ENCODE measurements around the gene TMEM156.

Gene TMEM156

DNA sequence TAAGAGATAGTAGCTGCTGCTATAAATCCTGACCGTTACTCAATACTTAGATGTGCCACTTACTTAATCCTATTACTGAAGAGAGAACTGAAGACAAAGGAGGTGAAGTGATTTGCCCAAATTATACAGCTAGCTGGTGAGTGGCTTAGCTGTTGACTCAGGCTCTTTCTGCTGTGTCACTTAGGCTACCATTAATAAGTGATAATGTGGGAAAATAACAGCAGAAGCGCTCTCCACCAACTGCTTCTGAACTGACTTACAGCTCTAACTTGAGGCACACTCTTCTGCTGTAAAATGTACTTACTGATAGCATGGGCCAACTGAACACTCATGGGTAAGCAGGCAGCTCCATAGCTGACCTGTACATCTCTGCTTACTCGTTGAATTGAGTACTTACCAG, 22.3 kb upstream of the TMEM156 start:
- Histone ChIP-seq H3K36me3 (ENCODE audit: insufficient read depth, low read length) (no peaks in the 10 kb centered on the region), H3K9me3 (replicated peaks; ENCODE audit: low read length) (no peaks in the 10 kb centered on the region), H3K4me2 (ENCODE audit: low read length) (no peak overlapping the region)

DNA sequence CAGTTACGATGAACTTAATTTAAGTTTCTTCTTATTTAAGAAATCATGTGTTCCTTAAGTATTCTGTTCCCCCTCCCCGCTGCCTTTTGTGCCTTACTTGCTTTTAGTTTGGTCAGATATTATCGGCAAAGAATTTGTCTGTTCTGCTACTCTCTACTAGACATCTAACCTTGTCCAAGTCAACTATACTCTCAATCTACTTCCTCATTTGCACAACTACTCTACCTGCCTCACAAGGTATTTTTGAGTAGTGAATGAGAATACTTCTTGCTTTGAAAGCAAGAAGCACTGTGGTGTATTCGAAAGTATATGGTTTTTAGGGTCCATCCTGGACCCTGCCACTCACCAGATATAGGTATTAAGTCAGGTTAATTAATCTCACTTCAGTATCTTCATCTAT, 21.8 kb upstream of the TMEM156 start:
- H3K4me1 ChIP-seq (ENCODE audit: control insufficient read depth, insufficient read depth, low read length): no peaks in the 10 kb centered on the region
- no peak overlapping the region for H3K4me3 ChIP-seq (ENCODE audit: low read length)
- H3K9me3 ChIP-seq (replicated peaks; ENCODE audit: low read length): no peaks in the 10 kb centered on the region
- no peak overlapping the region for H3K4me2 ChIP-seq (ENCODE audit: low read length)
- no peaks in the 10 kb centered on the region for H3K36me3 ChIP-seq (ENCODE audit: insufficient read depth, low read length)
- no peak overlapping the region for H3K9ac ChIP-seq (ENCODE audit: low read depth, low read length)
- no peaks in the 10 kb centered on the region for H3K27me3 ChIP-seq (ENCODE audit: control insufficient read depth, insufficient read depth, low read length)

More for the DNA sequence above, 22.3 kb upstream of the TMEM156 start:
- no peak overlapping the region for H3K4me3 ChIP-seq (ENCODE audit: low read length)
- no peaks in the 10 kb centered on the region for H3K4me1 ChIP-seq (ENCODE audit: control insufficient read depth, insufficient read depth, low read length)
- H3K27me3 ChIP-seq (ENCODE audit: control insufficient read depth, insufficient read depth, low read length): no peaks in the 10 kb centered on the region
- H3K9ac ChIP-seq (ENCODE audit: low read depth, low read length): no peak overlapping the region

DNA sequence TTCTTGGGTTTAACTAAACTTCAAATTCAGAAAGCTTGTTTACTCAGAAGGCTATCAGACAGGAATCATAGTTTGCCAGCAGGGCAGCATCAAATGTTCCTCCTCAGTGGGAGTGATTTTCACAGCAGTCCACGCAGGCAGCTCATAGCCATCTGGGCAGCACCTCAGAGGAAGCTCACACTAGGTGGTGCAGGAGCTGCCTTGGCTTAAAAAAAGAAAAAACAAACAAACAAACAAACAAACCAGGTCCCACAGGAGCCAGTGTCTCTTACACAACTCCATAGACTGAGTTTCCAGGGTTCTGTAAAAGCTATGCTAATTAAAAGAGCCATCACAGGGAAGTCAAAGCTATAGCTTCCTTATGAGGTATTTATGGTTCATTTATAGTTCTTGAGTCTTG, 19.3 kb upstream of the TMEM156 start:
- H3K4me1 ChIP-seq (ENCODE audit: control insufficient read depth, insufficient read depth, low read length): peaks cover 12% of the 10 kb centered on the region
- H3K9ac ChIP-seq (ENCODE audit: low read depth, low read length): no peak overlapping the region
- H3K4me3 ChIP-seq (ENCODE audit: low read length): no peak overlapping the region
- no peak overlapping the region for H3K4me2 ChIP-seq (ENCODE audit: low read length)
- no peaks in the 10 kb centered on the region for H3K36me3 ChIP-seq (ENCODE audit: insufficient read depth, low read length)
- H3K27me3 ChIP-seq (ENCODE audit: control insufficient read depth, insufficient read depth, low read length): no peaks in the 10 kb centered on the region
- H3K9me3 ChIP-seq (replicated peaks; ENCODE audit: low read length): no peaks in the 10 kb centered on the region

DNA sequence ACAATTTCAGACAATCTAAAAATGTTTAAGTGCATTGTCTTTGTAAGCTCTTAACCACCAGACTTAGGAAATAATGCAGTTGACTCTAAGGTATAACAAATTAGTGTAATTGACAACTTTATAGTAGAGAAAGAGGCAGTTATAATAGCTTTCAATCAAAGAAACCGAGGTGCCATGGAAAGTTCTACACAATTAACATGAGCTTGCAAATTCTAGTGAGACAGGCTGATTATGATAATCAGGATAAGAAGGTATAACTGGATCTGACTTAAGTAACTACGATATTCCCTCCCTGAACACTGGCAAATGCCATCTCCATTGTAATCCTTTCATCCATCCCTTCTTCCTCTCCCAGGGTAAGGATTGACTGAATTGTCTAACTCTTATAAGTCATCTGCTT, 18.4 kb upstream of the TMEM156 start:
- Histone ChIP-seq H3K4me1 (ENCODE audit: control insufficient read depth, insufficient read depth, low read length) (peaks cover 19% of the 10 kb centered on the region), H3K36me3 (ENCODE audit: insufficient read depth, low read length) (no peaks in the 10 kb centered on the region)

DNA sequence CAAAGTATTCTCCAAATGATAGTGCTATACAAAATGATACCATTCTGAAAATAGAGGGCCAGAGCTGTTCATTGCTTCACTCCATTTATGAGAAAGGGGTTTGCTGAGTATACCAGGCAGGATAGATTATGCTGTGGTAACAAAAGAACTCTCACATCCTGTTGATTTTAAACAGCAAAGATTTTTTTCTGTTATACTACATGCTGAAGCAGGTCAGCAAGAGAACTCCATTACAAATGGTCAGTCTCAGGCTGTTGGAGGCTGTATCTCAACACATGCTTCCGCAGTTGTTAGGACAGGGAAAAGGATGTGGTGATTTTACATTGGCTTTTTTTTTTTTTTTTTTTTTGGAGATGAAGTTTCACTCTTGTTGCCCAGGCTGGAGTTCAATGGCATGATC, 16.1 kb upstream of the TMEM156 start:
- Histone ChIP-seq H3K27me3 (ENCODE audit: control insufficient read depth, insufficient read depth, low read length) (no peaks in the 10 kb centered on the region), H3K36me3 (ENCODE audit: insufficient read depth, low read length) (no peaks in the 10 kb centered on the region), H3K4me2 (ENCODE audit: low read length) (peak overlapping the region; percentile 60), H3K4me1 (ENCODE audit: control insufficient read depth, insufficient read depth, low read length) (peaks cover 30% of the 10 kb centered on the region), H3K9ac (ENCODE audit: low read depth, low read length) (no peak overlapping the region), H3K4me3 (ENCODE audit: low read length) (no peak overlapping the region), H3K9me3 (replicated peaks; ENCODE audit: low read length) (no peaks in the 10 kb centered on the region)

More for the DNA sequence above, 18.4 kb upstream of the TMEM156 start:
- H3K4me3 ChIP-seq (ENCODE audit: low read length): no peak overlapping the region
- no peaks in the 10 kb centered on the region for H3K27me3 ChIP-seq (ENCODE audit: control insufficient read depth, insufficient read depth, low read length)
- H3K4me2 ChIP-seq (ENCODE audit: low read length): no peak overlapping the region
- H3K9ac ChIP-seq (ENCODE audit: low read depth, low read length): no peak overlapping the region
- H3K9me3 ChIP-seq (replicated peaks; ENCODE audit: low read length): no peaks in the 10 kb centered on the region

GRCh38 chr4:39047681-39048080, 15.5 kb upstream of the TMEM156 start:
- peaks cover 36% of the 10 kb centered on the region for H3K4me1 ChIP-seq (ENCODE audit: control insufficient read depth, insufficient read depth, low read length)
- H3K9me3 ChIP-seq (replicated peaks; ENCODE audit: low read length): no peaks in the 10 kb centered on the region
- H3K4me3 ChIP-seq (ENCODE audit: low read length): no peak overlapping the region
- no peaks in the 10 kb centered on the region for H3K27me3 ChIP-seq (ENCODE audit: control insufficient read depth, insufficient read depth, low read length)
- no peaks in the 10 kb centered on the region for H3K36me3 ChIP-seq (ENCODE audit: insufficient read depth, low read length)
- no peak overlapping the region for H3K9ac ChIP-seq (ENCODE audit: low read depth, low read length)
- peak overlapping the region; percentile 60 for H3K4me2 ChIP-seq (ENCODE audit: low read length)

DNA sequence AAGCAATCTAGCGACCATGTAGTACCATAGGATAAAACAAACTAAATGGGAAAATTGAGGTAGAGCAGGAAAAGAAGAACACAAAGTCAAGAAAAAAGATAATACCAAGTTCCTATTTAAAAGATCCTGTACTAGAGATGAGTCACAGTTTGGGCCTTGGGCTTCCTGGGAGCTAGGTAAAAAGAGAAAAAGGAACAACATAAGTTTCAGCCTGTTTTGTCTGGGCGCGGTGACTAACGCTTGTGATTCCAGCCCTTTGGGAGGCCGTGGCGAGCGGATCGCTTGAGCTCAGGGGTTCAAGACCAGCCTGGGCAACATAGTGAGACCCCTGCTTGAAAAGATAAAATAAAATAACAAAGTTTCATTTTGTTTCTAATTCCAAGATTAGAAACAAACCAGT, 14.0 kb upstream of the TMEM156 start:
- no peaks in the 10 kb centered on the region for H3K9me3 ChIP-seq (replicated peaks; ENCODE audit: low read length)
- peak overlapping the region; percentile 87 for H3K9ac ChIP-seq (ENCODE audit: low read depth, low read length)
- no peaks in the 10 kb centered on the region for H3K36me3 ChIP-seq (ENCODE audit: insufficient read depth, low read length)
- no peaks in the 10 kb centered on the region for H3K27me3 ChIP-seq (ENCODE audit: control insufficient read depth, insufficient read depth, low read length)
- peaks cover 36% of the 10 kb centered on the region for H3K4me1 ChIP-seq (ENCODE audit: control insufficient read depth, insufficient read depth, low read length)
- H3K4me3 ChIP-seq (ENCODE audit: low read length): peak overlapping the region; percentile 75
- peak overlapping the region; percentile 83 for H3K4me2 ChIP-seq (ENCODE audit: low read length)

DNA sequence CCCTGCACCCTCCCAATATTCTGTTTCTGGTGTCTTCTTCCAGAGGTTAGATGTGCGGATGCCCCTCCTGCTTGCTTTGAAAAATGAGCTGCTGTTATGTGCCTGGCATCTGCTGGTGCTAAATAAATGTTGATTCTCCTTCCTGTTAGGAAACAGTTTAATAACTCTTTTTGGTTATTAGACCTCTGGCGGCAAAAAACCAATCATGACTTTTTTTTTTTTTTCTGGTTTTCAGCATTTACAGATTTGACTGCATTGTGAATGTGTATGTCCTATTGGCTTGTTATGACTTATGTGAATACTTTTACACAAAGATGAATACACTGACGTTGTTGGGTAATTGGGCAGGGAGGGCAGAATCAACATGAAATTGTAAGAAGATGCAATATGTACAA, 13.6 kb upstream of the TMEM156 start:
- H3K4me2 ChIP-seq (ENCODE audit: low read length): peak overlapping the region; percentile 83
- H3K9ac ChIP-seq (ENCODE audit: low read depth, low read length): peak overlapping the region; percentile 87
- H3K36me3 ChIP-seq (ENCODE audit: insufficient read depth, low read length): no peaks in the 10 kb centered on the region
- H3K4me1 ChIP-seq (ENCODE audit: control insufficient read depth, insufficient read depth, low read length): peaks cover 36% of the 10 kb centered on the region
- H3K27me3 ChIP-seq (ENCODE audit: control insufficient read depth, insufficient read depth, low read length): no peaks in the 10 kb centered on the region
- H3K4me3 ChIP-seq (ENCODE audit: low read length): peak overlapping the region; percentile 75
- no peaks in the 10 kb centered on the region for H3K9me3 ChIP-seq (replicated peaks; ENCODE audit: low read length)

GRCh38 chr4:39044956-39045826, 13.0 kb upstream of the TMEM156 start:
- H3K4me3 ChIP-seq (ENCODE audit: low read length): peak overlapping the region; percentile 75

DNA sequence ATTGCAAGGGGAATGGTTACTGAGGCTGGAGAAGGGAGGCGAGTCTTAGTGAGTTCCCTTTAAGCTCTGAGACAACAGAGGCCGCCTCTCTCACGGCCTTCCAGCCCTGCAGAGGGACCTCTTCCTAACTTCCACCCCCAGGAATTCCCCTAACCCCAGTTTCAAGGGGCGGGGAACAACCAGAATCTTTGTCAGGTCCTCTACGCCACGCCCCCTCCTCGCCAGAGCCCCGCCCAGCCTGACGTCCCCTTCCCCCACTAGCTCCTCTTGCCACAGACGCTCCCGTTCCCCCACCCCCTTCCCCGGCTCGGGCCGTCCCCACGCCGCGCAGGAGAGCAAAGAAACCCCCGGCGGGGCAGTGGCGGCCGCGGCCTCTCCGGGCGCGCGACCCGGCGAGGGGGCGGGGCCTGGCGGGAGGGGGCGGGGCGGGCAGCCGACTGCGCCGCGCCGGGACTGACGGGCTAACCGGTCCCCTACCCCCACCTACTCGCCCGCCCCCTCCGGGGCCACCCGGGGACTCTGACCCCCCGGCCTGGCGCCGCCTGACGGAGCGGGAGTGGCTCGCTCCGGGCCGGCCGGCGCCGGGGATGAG, 12.3 kb upstream of the TMEM156 start:
- H3K27me3 ChIP-seq (ENCODE audit: control insufficient read depth, insufficient read depth, low read length): no peaks in the 10 kb centered on the region
- H3K9me3 ChIP-seq (replicated peaks; ENCODE audit: low read length): no peaks in the 10 kb centered on the region
- H3K4me2 ChIP-seq (ENCODE audit: low read length): peak overlapping the region; percentile 88
- peaks cover 36% of the 10 kb centered on the region for H3K4me1 ChIP-seq (ENCODE audit: control insufficient read depth, insufficient read depth, low read length)
- peak overlapping the region; percentile 87 for H3K9ac ChIP-seq (ENCODE audit: low read depth, low read length)
- H3K4me3 ChIP-seq (ENCODE audit: low read length): peak overlapping the region; percentile 75
- H3K36me3 ChIP-seq (ENCODE audit: insufficient read depth, low read length): no peaks in the 10 kb centered on the region

More at GRCh38 chr4:39044956-39045826, 13.0 kb upstream of the TMEM156 start:
- H3K27me3 ChIP-seq (ENCODE audit: control insufficient read depth, insufficient read depth, low read length): no peaks in the 10 kb centered on the region
- H3K4me2 ChIP-seq (ENCODE audit: low read length): peak overlapping the region; percentile 83
- H3K9ac ChIP-seq (ENCODE audit: low read depth, low read length): peak overlapping the region; percentile 87
- no peaks in the 10 kb centered on the region for H3K9me3 ChIP-seq (replicated peaks; ENCODE audit: low read length)
- peaks cover 36% of the 10 kb centered on the region for H3K4me1 ChIP-seq (ENCODE audit: control insufficient read depth, insufficient read depth, low read length)
- no peaks in the 10 kb centered on the region for H3K36me3 ChIP-seq (ENCODE audit: insufficient read depth, low read length)

GRCh38 chr4:39043861-39044363, 11.7 kb upstream of the TMEM156 start:
- H3K9ac ChIP-seq (ENCODE audit: low read depth, low read length): peak overlapping the region; percentile 82

More at GRCh38 chr4:39043861-39044363, 11.7 kb upstream of the TMEM156 start:
- Histone ChIP-seq H3K4me1 (ENCODE audit: control insufficient read depth, insufficient read depth, low read length) (peaks cover 36% of the 10 kb centered on the region), H3K36me3 (ENCODE audit: insufficient read depth, low read length) (no peaks in the 10 kb centered on the region), H3K27me3 (ENCODE audit: control insufficient read depth, insufficient read depth, low read length) (no peaks in the 10 kb centered on the region), H3K4me2 (ENCODE audit: low read length) (peak overlapping the region; percentile 88), H3K4me3 (ENCODE audit: low read length) (peak overlapping the region; percentile 75), H3K9me3 (replicated peaks; ENCODE audit: low read length) (no peaks in the 10 kb centered on the region)
